Esophagus squamous epithelium (tissue), 5 donors: ENCODE measurements around the gene KCNH4. TPM values are rescaled to one million over a fixed set of nuclear protein-coding genes. Genes with fewer than 3 reads are reported as not detected.

ENCODE experiments used
- DNase-seq: peaks from one replicate; lab custom pipeline; 2025; lab: John Stamatoyannopoulos, UW
- H3K27ac ChIP-seq, 4 donors: fragments of 200-600 bp; sonication (generic); one replicate each; pipeline ENCODE4 v1.5.1; 2016 to 2019; ENCODE audit warnings: mild to moderate bottlenecking in 1 of 4
- H3K27me3 ChIP-seq, 4 donors: fragments of 200-600 bp; sonication (generic); 1 replicate in 3 of 4; 2 replicates in 1 of 4; pipeline versions ENCODE4 v1.5.1 to v1.6.0; 2017 to 2021; ENCODE audit warnings: antibody characterized with exemption in 1 of 4
- H3K36me3 ChIP-seq, 3 donors: fragments of 200-600 bp; sonication (generic); one replicate each; pipeline ENCODE4 v1.5.1; 2016 to 2019
- H3K4me1 ChIP-seq, 3 donors: fragments of 200-600 bp; sonication (generic); one replicate each; pipeline ENCODE4 v1.5.1; 2017 to 2019
- H3K4me3 ChIP-seq, 4 donors: fragments of 200-600 bp; sonication (generic); 1 replicate in 3 of 4; 2 replicates in 1 of 4; pipeline ENCODE4 v1.5.1; 2016 to 2019; ENCODE audit warnings: mild to moderate bottlenecking in 2 of 4, moderate library complexity in 1 of 4
- H3K9me3 ChIP-seq, 3 donors: fragments of 200-600 bp; sonication (generic); one replicate each; pipeline ENCODE4 v1.5.1; 2016 to 2019
- POLR2A ChIP-seq, 4 donors: fragments of 450-650 bp; IDR thresholded peaks; one replicate each; pipeline ENCODE4 v1.6.1; 2017; ENCODE audit warnings: antibody characterized with exemption in 4 of 4, mild to moderate bottlenecking in 4 of 4, moderate library complexity in 3 of 4
- WGBS, 2 donors: methylation state at CpG; one replicate each; pipeline ENCODE4 v1.1.5; 2018; 5-methylcytosine and 5-hydroxymethylcytosine counted together
- intact Hi-C: fragments of 100-400 bp; cut with DNase I; formaldehyde crosslinking; loops from one replicate; pipeline ENCODE4 v1.15.0; 2022
- total RNA-seq, 4 donors: library from RNA; depleted of rRNA; stranded (reverse); fragments of >200 nt; gene quantifications; one replicate each; pipeline ENCODE4 v1.1.0, GENCODE V29; 2016
- TF ChIP-seq, protein P1 (sequence below), 6 experiments: fragments of 450-650 bp in 4 of 6; fragments of 200-600 bp in 2 of 6; sonication (generic) in 2 of 6; IDR thresholded peaks; one replicate each; pipeline ENCODE4 v1.5.1; 2016 to 2019; ENCODE audit warnings: antibody characterized with exemption in 6 of 6, mild to moderate bottlenecking in 4 of 6, moderate library complexity in 4 of 6
- donor health status: DM: yes; HTN: yes; CAD: no.

KCNH4 gene
- total RNA-seq, 4 donors from 2014 or later = under 0.01 to 0.09 TPM; not detected in 2

DNA sequence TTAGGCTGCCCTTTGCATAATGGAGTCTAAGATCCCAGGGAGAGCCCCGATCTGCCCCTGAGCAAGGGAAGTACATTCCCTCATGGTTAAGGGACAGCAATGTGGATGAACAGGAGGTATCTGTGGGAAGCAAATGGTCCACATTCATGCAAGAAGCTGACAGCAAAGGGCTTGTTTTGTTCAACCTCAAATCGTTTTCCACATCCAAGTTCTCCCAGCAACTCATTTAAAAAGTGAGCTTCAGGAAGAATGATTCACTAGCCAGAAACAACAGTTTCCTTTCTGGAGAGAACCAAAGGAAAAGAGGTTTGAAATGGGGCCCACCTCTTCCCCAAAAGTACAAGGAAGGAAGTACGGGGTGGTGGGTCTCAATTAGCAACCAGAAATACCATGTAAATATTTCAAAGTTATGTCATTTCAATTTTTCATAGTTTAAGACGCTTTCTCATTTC, 48.9 kb downstream of the KCNH4 start:
- DNase-seq = no peak
- no peaks in the 10 kb centered on the region for H3K27me3 ChIP-seq
- TF ChIP-seq, protein P1, sequence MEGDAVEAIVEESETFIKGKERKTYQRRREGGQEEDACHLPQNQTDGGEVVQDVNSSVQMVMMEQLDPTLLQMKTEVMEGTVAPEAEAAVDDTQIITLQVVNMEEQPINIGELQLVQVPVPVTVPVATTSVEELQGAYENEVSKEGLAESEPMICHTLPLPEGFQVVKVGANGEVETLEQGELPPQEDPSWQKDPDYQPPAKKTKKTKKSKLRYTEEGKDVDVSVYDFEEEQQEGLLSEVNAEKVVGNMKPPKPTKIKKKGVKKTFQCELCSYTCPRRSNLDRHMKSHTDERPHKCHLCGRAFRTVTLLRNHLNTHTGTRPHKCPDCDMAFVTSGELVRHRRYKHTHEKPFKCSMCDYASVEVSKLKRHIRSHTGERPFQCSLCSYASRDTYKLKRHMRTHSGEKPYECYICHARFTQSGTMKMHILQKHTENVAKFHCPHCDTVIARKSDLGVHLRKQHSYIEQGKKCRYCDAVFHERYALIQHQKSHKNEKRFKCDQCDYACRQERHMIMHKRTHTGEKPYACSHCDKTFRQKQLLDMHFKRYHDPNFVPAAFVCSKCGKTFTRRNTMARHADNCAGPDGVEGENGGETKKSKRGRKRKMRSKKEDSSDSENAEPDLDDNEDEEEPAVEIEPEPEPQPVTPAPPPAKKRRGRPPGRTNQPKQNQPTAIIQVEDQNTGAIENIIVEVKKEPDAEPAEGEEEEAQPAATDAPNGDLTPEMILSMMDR (IDR thresholded peaks at IDR 0.05) = no peak
- TF ChIP-seq POLR2A (IDR thresholded peaks at IDR 0.05) = no peak
- H3K9me3 ChIP-seq = no peaks in the 10 kb centered on the region
- no peak overlapping the region for H3K4me3 ChIP-seq
- WGBS, 2 donors = 52 to 54% methylated on average over 4 of the region's 4 CpGs
- H3K4me1 ChIP-seq = peaks cover 36 to 84% (median 53%) of the 10 kb centered on the region in 3 donors
- peak overlapping the region in 3 of 4 donors; percentile 70 to 82 (median 70) for H3K27ac ChIP-seq
- peaks cover 28 to 58% (median 30%) of the 10 kb centered on the region in 3 donors for H3K36me3 ChIP-seq
- intact Hi-C loops = no loop called here

DNA sequence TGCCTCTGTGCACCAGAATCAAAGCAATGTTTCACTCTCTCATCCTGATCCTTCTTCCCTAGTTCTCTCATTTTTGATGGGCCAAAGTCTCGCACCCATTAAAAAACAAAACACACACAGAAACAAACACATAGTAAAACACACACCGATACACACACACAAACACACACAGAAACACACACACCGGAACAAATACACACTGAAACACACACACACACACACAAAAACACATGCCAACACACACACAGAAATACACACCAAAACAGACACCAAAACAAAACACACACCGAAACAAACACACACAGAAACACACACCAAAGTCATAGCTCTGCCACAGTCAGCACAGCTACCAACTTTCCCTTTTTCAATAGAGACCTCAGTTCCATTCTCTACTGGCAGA, 49.7 kb downstream of the KCNH4 start:
- H3K4me1 ChIP-seq = peaks cover 29 to 76% (median 48%) of the 10 kb centered on the region in 3 donors
- H3K36me3 ChIP-seq = peaks cover 30 to 58% (median 35%) of the 10 kb centered on the region in 3 donors
- no peak for TF ChIP-seq POLR2A (IDR thresholded peaks at IDR 0.05)
- TF ChIP-seq, protein P1 (IDR thresholded peaks at IDR 0.05) = no peak
- DNase-seq = no peak
- peak overlapping the region in 3 of 4 donors; percentile 51 to 82 (median 70) for H3K27ac ChIP-seq
- no peaks in the 10 kb centered on the region for H3K9me3 ChIP-seq
- intact Hi-C loops = no loop called here
- no peak overlapping the region for H3K4me3 ChIP-seq
- no peaks in the 10 kb centered on the region for H3K27me3 ChIP-seq
- WGBS, 2 donors = 90 to 96% methylated on average over 4 of the region's 4 CpGs

DNA sequence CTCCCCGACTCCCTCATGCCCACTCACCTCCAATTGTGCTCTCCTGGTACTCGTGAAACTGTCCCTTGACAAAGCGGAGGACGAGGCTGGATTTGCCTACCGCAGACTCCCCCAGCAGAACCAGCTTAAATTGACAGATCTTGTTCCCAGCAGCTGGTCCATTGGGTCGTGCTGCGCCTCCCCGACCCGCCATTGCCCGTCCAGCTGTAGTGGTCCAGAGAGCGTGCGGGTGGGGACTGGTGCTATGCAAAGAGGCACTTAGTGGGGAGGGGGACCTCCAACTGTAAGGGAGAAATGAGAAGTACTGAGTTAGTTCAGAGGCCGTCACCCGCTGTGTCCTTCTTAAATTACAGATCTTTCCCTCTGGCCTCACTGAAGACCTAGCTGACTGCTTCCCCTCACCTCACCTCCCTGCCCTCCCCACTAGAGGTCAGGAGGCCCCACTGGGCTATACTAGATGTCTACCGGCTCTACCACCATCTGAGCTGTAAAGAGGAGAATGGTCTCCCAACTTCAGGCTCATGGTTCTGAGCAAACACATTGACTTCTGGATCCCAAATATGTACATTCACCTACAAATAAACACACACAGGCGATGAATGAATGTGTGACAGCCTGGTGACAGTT, 50.5 kb downstream of the KCNH4 start:
- Histone ChIP-seq H3K9me3 (no peaks in the 10 kb centered on the region), H3K27me3 (no peaks in the 10 kb centered on the region), H3K36me3 (peaks cover 30 to 63% (median 38%) of the 10 kb centered on the region in 3 donors), H3K4me1 (peaks cover 25 to 68% (median 40%) of the 10 kb centered on the region in 3 donors), H3K4me3 (no peak overlapping the region), H3K27ac (peak overlapping the region; percentile 35 to 82 (median 60))
- no peak for DNase-seq
- WGBS, 2 donors = 83 to 86% methylated on average over 6 to 9 of the region's 16 CpGs
- intact Hi-C loops = no loop called here
- no peak for TF ChIP-seq POLR2A (IDR thresholded peaks at IDR 0.05)
- TF ChIP-seq, protein P1 (IDR thresholded peaks at IDR 0.05) = no peak

DNA sequence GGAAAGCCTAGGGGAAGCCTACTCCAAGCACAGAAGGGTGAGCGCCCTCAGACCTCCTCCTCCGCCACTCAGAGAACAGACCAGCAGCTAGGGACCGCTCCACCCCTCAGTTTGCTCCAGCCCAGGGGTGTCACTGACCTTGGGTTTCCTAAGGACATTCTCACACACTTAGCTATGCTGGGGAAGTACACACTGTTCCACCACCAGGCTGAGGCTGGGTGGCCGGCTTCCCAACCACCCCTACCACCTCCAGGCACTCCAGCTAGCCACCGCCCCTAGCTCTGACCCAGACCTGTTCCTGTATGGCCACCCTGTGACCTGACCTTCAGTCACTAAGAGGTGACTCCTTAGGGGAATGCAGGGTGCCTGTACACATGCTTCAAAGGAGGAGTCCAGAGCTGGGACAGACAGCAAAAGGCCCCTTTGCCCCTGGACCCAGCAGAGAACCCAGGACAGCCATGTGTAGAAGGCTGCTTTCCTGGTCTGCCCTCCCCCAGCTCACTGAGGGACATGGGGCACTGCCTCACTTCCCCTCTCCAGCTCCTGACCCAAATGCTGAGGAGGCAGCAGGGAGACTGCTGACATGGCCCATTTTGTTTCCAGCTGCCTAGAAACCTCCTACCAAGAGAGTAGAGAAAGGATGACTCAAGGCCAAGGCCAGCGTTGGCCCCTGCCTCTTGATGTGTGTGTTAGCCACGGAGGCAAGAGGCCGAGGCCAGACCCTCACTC, 51.7 kb downstream of the KCNH4 start:
- peaks cover 25 to 56% (median 32%) of the 10 kb centered on the region in 3 donors for H3K4me1 ChIP-seq
- intact Hi-C loops = no loop called here
- H3K27ac ChIP-seq = peak overlapping the region; percentile 35 to 82 (median 60)
- no peaks in the 10 kb centered on the region for H3K27me3 ChIP-seq
- peaks cover 30 to 68% (median 42%) of the 10 kb centered on the region in 3 donors for H3K36me3 ChIP-seq
- H3K4me3 ChIP-seq = no peak overlapping the region
- H3K9me3 ChIP-seq = no peaks in the 10 kb centered on the region
- DNase-seq = no peak
- WGBS, 2 donors = 100% methylated on average over 1 of the region's 8 CpGs; no CpG with 5 or more reads in 1 of the 2 donors
- TF ChIP-seq POLR2A (IDR thresholded peaks at IDR 0.05) = no peak
- TF ChIP-seq, protein P1 (IDR thresholded peaks at IDR 0.05) = no peak

DNA sequence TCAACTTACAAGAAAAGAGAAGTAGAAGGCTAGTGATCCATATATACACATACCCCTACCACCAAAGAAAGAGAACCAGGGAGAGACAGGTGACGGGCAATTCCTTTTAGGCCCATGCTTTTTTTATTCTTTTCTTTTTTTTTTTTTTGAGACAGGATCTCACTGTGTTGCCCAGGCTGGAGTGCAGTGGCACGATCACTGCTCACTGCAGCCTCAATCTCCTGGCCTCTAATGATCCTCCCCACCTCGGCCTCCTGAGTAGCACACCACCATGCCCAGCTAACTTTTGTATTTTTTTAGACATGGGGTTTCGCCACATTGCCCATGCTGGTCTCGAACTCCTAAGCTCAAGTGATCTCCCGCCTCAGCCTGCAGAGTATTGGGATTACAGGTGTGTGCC, 53.5 kb downstream of the KCNH4 start:
- Histone ChIP-seq H3K9me3 (no peaks in the 10 kb centered on the region), H3K27ac (no peak overlapping the region), H3K4me3 (no peak overlapping the region), H3K4me1 (peaks cover 12 to 46% (median 22%) of the 10 kb centered on the region in 3 donors), H3K27me3 (no peaks in the 10 kb centered on the region), H3K36me3 (peaks cover 30 to 68% (median 42%) of the 10 kb centered on the region in 3 donors)
- TF ChIP-seq, protein P1 (IDR thresholded peaks at IDR 0.05) = no peak
- no peak for TF ChIP-seq POLR2A (IDR thresholded peaks at IDR 0.05)
- intact Hi-C loops = no loop called here
- no peak for DNase-seq
- 82 to 92% methylated on average over 6 of the region's 6 CpGs for WGBS, 2 donors
